WTC11 (cell line): ENCODE results near the gene KCTD1. TPM values are rescaled to one million over a fixed set of nuclear protein-coding genes. Genes with fewer than 3 reads are reported as not detected.

Experiments used
- ATAC-seq: fragments of 200-7000 bp; cut with Tn5 transposase; 2 replicates; pipeline ENCODE4 v1.10.0; 2021; ENCODE audit warnings: mild to moderate bottlenecking, moderate library complexity
- CTCF ChIA-PET: fragments of 300-600 bp; sonication (Branson Sonifier 250); formaldehyde crosslinking; loops from one replicate; lab custom pipeline; 2021; ENCODE audit warnings: antibody characterized with exemption; lab: Charles Lee
- POLR2A ChIA-PET: fragments of 350-600 bp; sonication (Branson Sonifier 250); formaldehyde crosslinking; loops from one replicate; lab custom pipeline; 2021; ENCODE audit warnings: antibody characterized with exemption; lab: Charles Lee
- DNase-seq: peaks from one replicate; pipeline ENCODE4 v3.0.0; 2021; ENCODE audit warnings: low spot score
- H3K27ac Mint-ChIP-seq: 2 replicates; pipeline ENCODE4 v1.8.0; 2021; ENCODE audit warnings: mixed read lengths
- H3K27me3 Mint-ChIP-seq: 2 replicates; pipeline ENCODE4 v1.8.0; 2021; ENCODE audit warnings: low read depth, mild to moderate bottlenecking, moderate library complexity, mixed read lengths
- H3K36me3 Mint-ChIP-seq: 2 replicates; pipeline ENCODE4 v1.8.0; 2021; ENCODE audit warnings: mixed read lengths
- H3K4me1 Mint-ChIP-seq: 2 replicates; pipeline ENCODE4 v1.8.0; 2022; ENCODE audit warnings: mixed read lengths
- H3K4me3 Mint-ChIP-seq: 2 replicates; pipeline ENCODE4 v1.8.0; 2021; ENCODE audit warnings: mild to moderate bottlenecking, moderate library complexity, mixed read lengths
- H3K9me3 Mint-ChIP-seq: 2 replicates; pipeline ENCODE4 v1.8.0; 2021; ENCODE audit warnings: mixed read lengths
- AR ChIP-seq: fragments of 250-450 bp; sonication (Bioruptor Pico); IDR thresholded peaks from 2 replicates; pipeline ENCODE4 v1.9.0; 2021; ENCODE audit warnings: mild to moderate bottlenecking
- E2F4 ChIP-seq: sonication (generic); formaldehyde crosslinking; IDR thresholded peaks from 2 replicates; pipeline ENCODE4 v1.8.1; 2022; ENCODE audit warnings: low read depth, mild to moderate bottlenecking, moderate library complexity, missing genetic modification reagents, borderline replicate concordance
- FOXJ3 ChIP-seq: sonication (generic); formaldehyde crosslinking; IDR thresholded peaks from 2 replicates; pipeline ENCODE4 v1.9.0; 2021; ENCODE audit warnings: missing genetic modification reagents, mild to moderate bottlenecking, borderline replicate concordance
- FOXP1 ChIP-seq: sonication (generic); formaldehyde crosslinking; IDR thresholded peaks from 2 replicates; pipeline ENCODE4 v1.8.0; 2022; ENCODE audit warnings: missing genetic modification reagents, mild to moderate bottlenecking, moderate library complexity, borderline replicate concordance
- HMGA2 ChIP-seq: fragments of 250-450 bp; sonication (Bioruptor Pico); IDR thresholded peaks from 2 replicates; pipeline ENCODE4 v1.4.0; 2021; ENCODE audit warnings: mild to moderate bottlenecking, moderate library complexity
- IRF1 ChIP-seq: sonication (generic); formaldehyde crosslinking; IDR thresholded peaks from 2 replicates; pipeline ENCODE4 v1.8.0; 2023; ENCODE audit warnings: missing genetic modification reagents
- MXD4 ChIP-seq: fragments of 250-450 bp; sonication (Bioruptor Pico); IDR thresholded peaks from 2 replicates; pipeline ENCODE4 v1.8.0; 2021; ENCODE audit warnings: mild to moderate bottlenecking, moderate library complexity, borderline replicate concordance
- MYBL2 ChIP-seq: sonication (generic); formaldehyde crosslinking; IDR thresholded peaks from 2 replicates; pipeline ENCODE4 v1.8.1; 2023; ENCODE audit warnings: mild to moderate bottlenecking, moderate library complexity, missing genetic modification reagents
- NFYB ChIP-seq: sonication (generic); formaldehyde crosslinking; conservative IDR thresholded peaks from 2 replicates; pipeline ENCODE4 v1.8.0; 2022; ENCODE audit warnings: low read depth, missing genetic modification reagents
- NR2C2 ChIP-seq: sonication (generic); formaldehyde crosslinking; IDR thresholded peaks from 2 replicates; pipeline ENCODE4 v1.8.0; 2022; ENCODE audit warnings: mild to moderate bottlenecking, missing genetic modification reagents
- USF2 ChIP-seq: sonication (generic); formaldehyde crosslinking; IDR thresholded peaks from 2 replicates; pipeline ENCODE4 v1.8.1; 2023; ENCODE audit warnings: mild to moderate bottlenecking, missing genetic modification reagents, moderate library complexity
- total RNA-seq: library from RNA; stranded (reverse); gene quantifications from 3 replicates; pipeline ENCODE4 v1.2.3, GENCODE V29; 2021
- TF ChIP-seq, protein P1 (sequence below): fragments of 250-450 bp; sonication (Bioruptor Pico); conservative IDR thresholded peaks from 2 replicates; pipeline ENCODE4 v1.9.0; 2021; ENCODE audit warnings: mild to moderate bottlenecking
- TF ChIP-seq, protein P2 (sequence below): fragments of 200-600 bp; IDR thresholded peaks from 2 replicates; pipeline ENCODE4 v1.8.0; 2022; ENCODE audit warnings: antibody characterized with exemption
- TF ChIP-seq, protein P3 (sequence below): sonication (generic); formaldehyde crosslinking; IDR thresholded peaks from 2 replicates; pipeline ENCODE4 v1.8.1; 2023; ENCODE audit warnings: mild to moderate bottlenecking, moderate library complexity, missing genetic modification reagents
- TF ChIP-seq, protein P4 (sequence below): sonication (generic); formaldehyde crosslinking; IDR thresholded peaks from 2 replicates; pipeline ENCODE4 v1.8.1; 2023; ENCODE audit warnings: mild to moderate bottlenecking, missing genetic modification reagents

KCTD1 gene
- total RNA-seq, 1 experiment from 2014 or later = 23.3 TPM

DNA sequence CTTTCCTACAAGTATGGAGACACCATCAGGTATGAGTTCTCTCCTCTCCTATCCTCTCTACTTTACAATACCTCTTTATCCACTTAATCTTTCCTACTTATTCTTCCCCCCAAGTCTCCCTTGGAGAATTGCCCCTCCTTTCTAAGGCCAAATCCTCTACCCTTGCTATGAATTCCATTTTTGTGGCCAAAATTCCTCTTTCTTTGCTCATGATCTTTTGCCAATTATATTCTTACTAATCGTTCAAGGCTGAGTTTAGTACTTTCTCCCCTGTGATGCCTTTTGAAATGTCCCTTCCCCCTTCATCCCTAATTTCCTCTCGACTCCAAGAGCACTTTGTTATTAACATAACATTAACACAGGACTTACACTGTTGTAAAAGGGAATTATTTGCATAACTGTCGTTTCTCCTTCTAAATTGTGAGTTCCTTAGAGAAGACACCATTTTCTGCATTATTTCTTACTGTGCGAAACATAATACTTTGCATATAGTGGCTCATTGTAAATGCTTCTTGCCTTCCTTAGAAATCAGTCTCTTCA, 133.4 kb downstream of the KCTD1 start (continued):
- no peak for TF ChIP-seq NFYB (CRISPR knock-in tag)

GRCh38 chr18:26409091-26409490, 139.3 kb downstream of the KCTD1 start:
- H3K4me3 Mint-ChIP-seq = no peak overlapping the region
- H3K27ac Mint-ChIP-seq = no peak overlapping the region
- ChIA-PET CTCF (interaction anchor here (0.6 kb wide), 1 partner anchor 100 kb away, joined by 4 read pairs; no protein-coding TSS in a partner anchor), POLR2A (no interaction called here)
- DNase-seq (no peak), ATAC-seq (no peak)
- H3K9me3 Mint-ChIP-seq = no peaks in the 10 kb centered on the region
- TF ChIP-seq, protein P1, sequence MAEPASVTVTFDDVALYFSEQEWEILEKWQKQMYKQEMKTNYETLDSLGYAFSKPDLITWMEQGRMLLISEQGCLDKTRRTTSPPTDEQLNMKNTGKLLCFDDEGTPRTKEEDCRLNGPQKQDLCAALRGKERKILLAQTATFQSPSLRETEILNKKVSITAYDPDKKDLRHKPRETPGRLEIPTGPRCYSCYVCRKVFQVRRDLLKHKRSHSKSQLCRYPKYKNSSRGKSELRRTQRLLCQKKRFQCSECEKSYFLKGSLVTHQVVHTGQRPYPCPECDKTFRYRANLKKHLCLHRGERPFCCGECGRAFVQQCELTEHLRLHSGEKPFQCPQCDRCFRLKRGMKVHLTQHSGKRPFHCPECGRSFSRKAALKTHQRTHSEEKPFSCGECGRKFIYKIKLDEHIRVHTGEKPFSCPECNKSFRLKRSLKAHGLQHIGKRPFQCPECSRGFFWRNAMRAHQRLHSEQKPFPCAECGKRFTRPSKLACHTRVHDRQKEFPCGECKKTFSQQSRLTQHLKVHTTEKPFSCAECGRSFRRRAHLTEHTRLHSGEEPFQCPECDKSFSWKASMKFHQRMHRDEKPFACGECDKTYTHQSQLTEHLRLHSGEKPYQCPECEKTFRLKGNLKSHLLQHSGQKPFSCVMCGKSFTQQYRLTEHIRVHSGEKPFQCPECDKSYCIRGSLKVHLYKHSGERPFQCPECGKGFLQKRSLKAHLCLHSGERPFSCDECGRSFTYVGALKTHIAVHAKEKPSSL (CRISPR knock-in tag) = no peak
- TF ChIP-seq HMGA2 (CRISPR knock-in tag) (no peak), AR (no peak), MYBL2 (no peak), FOXJ3 (CRISPR knock-in tag) (no peak), FOXP1 (CRISPR knock-in tag) (no peak), MXD4 (CRISPR knock-in tag) (no peak), NR2C2 (CRISPR knock-in tag) (no peak)
- TF ChIP-seq, protein P2, sequence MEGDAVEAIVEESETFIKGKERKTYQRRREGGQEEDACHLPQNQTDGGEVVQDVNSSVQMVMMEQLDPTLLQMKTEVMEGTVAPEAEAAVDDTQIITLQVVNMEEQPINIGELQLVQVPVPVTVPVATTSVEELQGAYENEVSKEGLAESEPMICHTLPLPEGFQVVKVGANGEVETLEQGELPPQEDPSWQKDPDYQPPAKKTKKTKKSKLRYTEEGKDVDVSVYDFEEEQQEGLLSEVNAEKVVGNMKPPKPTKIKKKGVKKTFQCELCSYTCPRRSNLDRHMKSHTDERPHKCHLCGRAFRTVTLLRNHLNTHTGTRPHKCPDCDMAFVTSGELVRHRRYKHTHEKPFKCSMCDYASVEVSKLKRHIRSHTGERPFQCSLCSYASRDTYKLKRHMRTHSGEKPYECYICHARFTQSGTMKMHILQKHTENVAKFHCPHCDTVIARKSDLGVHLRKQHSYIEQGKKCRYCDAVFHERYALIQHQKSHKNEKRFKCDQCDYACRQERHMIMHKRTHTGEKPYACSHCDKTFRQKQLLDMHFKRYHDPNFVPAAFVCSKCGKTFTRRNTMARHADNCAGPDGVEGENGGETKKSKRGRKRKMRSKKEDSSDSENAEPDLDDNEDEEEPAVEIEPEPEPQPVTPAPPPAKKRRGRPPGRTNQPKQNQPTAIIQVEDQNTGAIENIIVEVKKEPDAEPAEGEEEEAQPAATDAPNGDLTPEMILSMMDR = no peak
- TF ChIP-seq, protein P3, sequence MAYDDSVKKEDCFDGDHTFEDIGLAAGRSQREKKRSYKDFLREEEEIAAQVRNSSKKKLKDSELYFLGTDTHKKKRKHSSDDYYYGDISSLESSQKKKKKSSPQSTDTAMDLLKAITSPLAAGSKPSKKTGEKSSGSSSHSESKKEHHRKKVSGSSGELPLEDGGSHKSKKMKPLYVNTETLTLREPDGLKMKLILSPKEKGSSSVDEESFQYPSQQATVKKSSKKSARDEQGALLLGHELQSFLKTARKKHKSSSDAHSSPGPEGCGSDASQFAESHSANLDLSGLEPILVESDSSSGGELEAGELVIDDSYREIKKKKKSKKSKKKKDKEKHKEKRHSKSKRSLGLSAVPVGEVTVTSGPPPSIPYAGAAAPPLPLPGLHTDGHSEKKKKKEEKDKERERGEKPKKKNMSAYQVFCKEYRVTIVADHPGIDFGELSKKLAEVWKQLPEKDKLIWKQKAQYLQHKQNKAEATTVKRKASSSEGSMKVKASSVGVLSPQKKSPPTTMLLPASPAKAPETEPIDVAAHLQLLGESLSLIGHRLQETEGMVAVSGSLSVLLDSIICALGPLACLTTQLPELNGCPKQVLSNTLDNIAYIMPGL (CRISPR knock-in tag) = no peak
- no peaks in the 10 kb centered on the region for H3K36me3 Mint-ChIP-seq
- no peaks in the 10 kb centered on the region for H3K27me3 Mint-ChIP-seq
- peaks cover 36% of the 10 kb centered on the region for H3K4me1 Mint-ChIP-seq

DNA sequence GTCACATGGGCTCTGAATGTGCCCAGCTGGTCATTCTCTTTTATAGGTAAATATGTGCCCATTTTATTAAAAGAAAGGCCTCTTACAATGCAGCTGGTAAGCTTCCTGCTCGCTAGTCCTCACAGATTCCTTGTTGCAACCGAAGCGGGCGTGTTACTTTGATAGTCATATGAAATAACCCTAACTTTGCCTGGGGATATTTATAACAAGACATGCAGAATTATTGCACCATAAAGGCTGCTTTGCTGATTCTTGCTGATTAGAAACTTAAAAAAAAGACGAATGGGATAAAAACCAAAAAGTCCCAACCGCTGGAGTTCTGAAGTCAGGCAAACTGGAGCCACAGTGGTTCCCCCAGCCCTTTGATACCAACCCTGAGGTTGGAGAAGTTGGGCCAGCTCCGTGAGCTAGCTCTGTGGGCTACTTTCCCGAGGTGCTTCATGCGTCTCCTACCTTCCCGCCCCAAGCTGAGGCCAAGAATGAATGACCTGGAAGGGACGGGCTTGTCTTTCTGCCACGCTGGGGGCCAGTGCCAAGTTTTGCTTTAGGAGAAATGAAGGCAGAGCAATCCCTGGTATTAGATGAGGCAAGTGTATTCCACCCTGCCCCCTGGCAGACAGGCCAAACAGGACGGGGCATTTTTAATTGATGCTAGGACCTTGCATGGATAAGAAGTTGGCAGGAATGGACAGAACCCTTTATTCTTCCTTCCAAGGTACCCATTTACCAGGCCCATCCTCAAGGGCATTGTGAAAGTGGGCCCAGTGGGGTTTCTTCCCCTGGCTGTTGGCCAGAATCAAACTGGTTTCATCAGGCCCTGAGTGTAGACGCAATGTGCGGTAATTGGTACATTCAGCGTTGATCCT, 140.4 kb downstream of the KCTD1 start:
- no peak overlapping the region for H3K4me3 Mint-ChIP-seq
- no peak for ATAC-seq
- H3K27me3 Mint-ChIP-seq = no peaks in the 10 kb centered on the region
- TF ChIP-seq, protein P4, sequence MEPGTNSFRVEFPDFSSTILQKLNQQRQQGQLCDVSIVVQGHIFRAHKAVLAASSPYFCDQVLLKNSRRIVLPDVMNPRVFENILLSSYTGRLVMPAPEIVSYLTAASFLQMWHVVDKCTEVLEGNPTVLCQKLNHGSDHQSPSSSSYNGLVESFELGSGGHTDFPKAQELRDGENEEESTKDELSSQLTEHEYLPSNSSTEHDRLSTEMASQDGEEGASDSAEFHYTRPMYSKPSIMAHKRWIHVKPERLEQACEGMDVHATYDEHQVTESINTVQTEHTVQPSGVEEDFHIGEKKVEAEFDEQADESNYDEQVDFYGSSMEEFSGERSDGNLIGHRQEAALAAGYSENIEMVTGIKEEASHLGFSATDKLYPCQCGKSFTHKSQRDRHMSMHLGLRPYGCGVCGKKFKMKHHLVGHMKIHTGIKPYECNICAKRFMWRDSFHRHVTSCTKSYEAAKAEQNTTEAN (CRISPR knock-in tag) = no peak
- TF ChIP-seq USF2 (CRISPR knock-in tag) = no peak
- no peak for TF ChIP-seq E2F4
- no peak for TF ChIP-seq IRF1 (CRISPR knock-in tag)

More for the DNA sequence above, 140.4 kb downstream of the KCTD1 start:
- POLR2A ChIA-PET = no interaction called here
- Mint-ChIP-seq H3K36me3 (no peaks in the 10 kb centered on the region), H3K27ac (no peak overlapping the region), H3K4me1 (peaks cover 37% of the 10 kb centered on the region), H3K9me3 (no peaks in the 10 kb centered on the region)
- no peak for DNase-seq
- CTCF ChIA-PET = interaction anchor here (1.1 to 1.2 kb wide), 2 partner anchors 24 to 61 kb away, joined by 3 to 7 read pairs; no protein-coding TSS in a partner anchor
